ENCODE results near the gene NWD2.
"Not testable (repeated sequence)": the region's sequence is repeated elsewhere in the genome, so short reads cannot be mapped to it uniquely, and the experiment has no call there.

Gene NWD2

GRCh38 chr4:37486166-37486565 is 241.6 kb downstream of the NWD2 start:
- H3K4me3 Mint-ChIP-seq, result no peak overlapping the region
- H3K36me3 Mint-ChIP-seq (ENCODE audit: low read depth), result peaks cover 2% of the 10 kb centered on the region
- peaks cover 18% of the 10 kb centered on the region for H3K27me3 Mint-ChIP-seq (ENCODE audit: low read depth)
- H3K27ac Mint-ChIP-seq, result no peak overlapping the region
- peaks cover 10% of the 10 kb centered on the region for H3K9me3 Mint-ChIP-seq
- H3K4me1 Mint-ChIP-seq (ENCODE audit: low read depth), result no peaks in the 10 kb centered on the region

GRCh38 chr4:37487668-37488067 is 243.1 kb downstream of the NWD2 start:
- Mint-ChIP-seq H3K9me3 (peaks cover 2% of the 10 kb centered on the region), H3K27ac (no peak overlapping the region), H3K27me3 (ENCODE audit: low read depth) (peaks cover 18% of the 10 kb centered on the region), H3K4me1 (ENCODE audit: low read depth) (no peaks in the 10 kb centered on the region), H3K4me3 (no peak overlapping the region), H3K36me3 (ENCODE audit: low read depth) (peaks cover 2% of the 10 kb centered on the region)

GRCh38 chr4:37489697-37490096 is 245.2 kb downstream of the NWD2 start:
- no peaks in the 10 kb centered on the region for H3K9me3 Mint-ChIP-seq

GRCh38 chr4:37490391-37491347 is 246.1 kb downstream of the NWD2 start:
- Mint-ChIP-seq H3K36me3 (ENCODE audit: low read depth) (peaks cover 2% of the 10 kb centered on the region), H3K4me3 (no peak overlapping the region), H3K27me3 (ENCODE audit: low read depth) (peaks cover 15% of the 10 kb centered on the region), H3K9me3 (no peaks in the 10 kb centered on the region), H3K27ac (no peak overlapping the region), H3K4me1 (ENCODE audit: low read depth) (no peaks in the 10 kb centered on the region)

More at GRCh38 chr4:37489697-37490096, 245.2 kb downstream of the NWD2 start:
- Mint-ChIP-seq H3K27me3 (ENCODE audit: low read depth) (peaks cover 18% of the 10 kb centered on the region), H3K4me3 (no peak overlapping the region), H3K36me3 (ENCODE audit: low read depth) (peaks cover 2% of the 10 kb centered on the region), H3K4me1 (ENCODE audit: low read depth) (no peaks in the 10 kb centered on the region), H3K27ac (no peak overlapping the region)

- H3K9me3 Mint-ChIP-seq; H3K27ac Mint-ChIP-seq; H3K36me3 Mint-ChIP-seq (ENCODE audit: low read depth): not testable (repeated sequence)
Measured at GRCh38 chr4:37495353-37495752, 250.8 kb downstream of the NWD2 start.

More at GRCh38 chr4:37495353-37495752, 250.8 kb downstream of the NWD2 start:
- not testable (repeated sequence) for H3K4me3 Mint-ChIP-seq; H3K27me3 Mint-ChIP-seq (ENCODE audit: low read depth); H3K4me1 Mint-ChIP-seq (ENCODE audit: low read depth)
